IMR-90 (cell line): Measurements from ENCODE around the gene CEMP1. TPM values are rescaled to one million over a fixed set of nuclear protein-coding genes. Genes with fewer than 3 reads are reported as not detected.

Experiments
- ATAC-seq: fragments of 200-7000 bp; cut with Tn5 transposase; 2 replicates; pipeline ENCODE4 v1.9.1; 2020; ENCODE audit warnings: low read depth, mild to moderate bottlenecking, moderate library complexity
- BruUV-seq: library from RNA; stranded (reverse); fragments of 400-500 nt; replicated peaks from 2 replicates; lab custom pipeline; 2021; lab: Mats Ljungman, UMichigan
- CTCF ChIA-PET: fragments of 300-600 bp; formaldehyde crosslinking; extraction: SDS; loops from one replicate; lab custom pipeline; 2021; ENCODE audit warnings: antibody characterized with exemption; lab: Yijun Ruan, JAX
- POLR2A ChIA-PET: fragments of 300-600 bp; sonication (Branson Sonifier 250); formaldehyde crosslinking; loops from one replicate; lab custom pipeline; 2022; ENCODE audit warnings: antibody characterized with exemption; ENCODE audit not compliant: unreplicated experiment; lab: Charles Lee
- DNase-seq: peaks from one replicate; pipeline ENCODE4 v3.0.0; 2013
- H2AFZ ChIP-seq: replicated peaks from 2 replicates; pipeline ENCODE3; 2013; ENCODE audit warnings: low read length, mild to moderate bottlenecking; ENCODE audit not compliant: poor library complexity
- H2AK5ac ChIP-seq: 2 replicates; pipeline ENCODE4 v1.6.1; 2013; ENCODE audit warnings: low read depth, low read length, inconsistent platforms
- H2AK9ac ChIP-seq: replicated peaks from 2 replicates; pipeline ENCODE3; 2013; ENCODE audit warnings: mild to moderate bottlenecking, low read depth, low read length, moderate library complexity; ENCODE audit not compliant: poor library complexity
- H2BK120ac ChIP-seq: 2 replicates; pipeline ENCODE4 v1.6.1; 2013; ENCODE audit warnings: low read depth, low read length, inconsistent platforms
- H2BK15ac ChIP-seq: 3 replicates; pipeline ENCODE4 v1.6.1; 2013; ENCODE audit warnings: low read depth, low read length, inconsistent platforms
- H2BK20ac ChIP-seq: 2 replicates; pipeline ENCODE4 v1.6.1; 2013; ENCODE audit warnings: low read depth, mild to moderate bottlenecking, inconsistent platforms, low read length, moderate library complexity
- H2BK5ac ChIP-seq: 2 replicates; pipeline ENCODE4 v1.6.1; 2013; ENCODE audit warnings: mild to moderate bottlenecking, low read depth, low read length, inconsistent platforms; ENCODE audit not compliant: poor library complexity, severe bottlenecking
- H3K14ac ChIP-seq: replicated peaks from 2 replicates; pipeline ENCODE4 v1.6.1; 2013; ENCODE audit warnings: low read depth, low read length, inconsistent platforms
- H3K18ac ChIP-seq: 2 replicates; pipeline ENCODE4 v1.6.1; 2013; ENCODE audit warnings: low read depth, low read length, control low read depth
- H3K23ac ChIP-seq: 2 replicates; pipeline ENCODE4 v1.6.1; 2013; ENCODE audit warnings: low read depth, low read length, inconsistent platforms
- H3K27ac ChIP-seq: 2 replicates; pipeline ENCODE4 v1.5.1; 2013; ENCODE audit warnings: mild to moderate bottlenecking, control low read depth, low read length; ENCODE audit not compliant: insufficient read depth
- H3K27me3 ChIP-seq: 2 replicates; pipeline ENCODE4 v1.6.1; 2013; ENCODE audit warnings: low read length; ENCODE audit not compliant: control insufficient read depth, insufficient read depth
- H3K36me3 ChIP-seq: 2 replicates; pipeline ENCODE4 v1.6.1; 2013; ENCODE audit warnings: low read length, mixed read lengths; ENCODE audit not compliant: control insufficient read depth, insufficient read depth
- H3K4ac ChIP-seq: 2 replicates; pipeline ENCODE4 v1.6.1; 2013; ENCODE audit warnings: low read depth, low read length, inconsistent platforms
- H3K4me1 ChIP-seq: 2 replicates; pipeline ENCODE4 v1.6.1; 2013; ENCODE audit warnings: low read length, mixed read lengths; ENCODE audit not compliant: control insufficient read depth, insufficient read depth
- H3K4me2 ChIP-seq: 2 replicates; pipeline ENCODE4 v1.6.1; 2013; ENCODE audit warnings: low read depth, mild to moderate bottlenecking, control low read depth, low read length, moderate library complexity
- H3K4me3 ChIP-seq: 2 replicates; pipeline ENCODE4 v1.5.1; 2013; ENCODE audit warnings: low read depth, mild to moderate bottlenecking, control low read depth, low read length, moderate library complexity; ENCODE audit not compliant: insufficient read depth
- H3K56ac ChIP-seq: 2 replicates; pipeline ENCODE4 v1.6.1; 2013; ENCODE audit warnings: low read length, inconsistent platforms; ENCODE audit not compliant: insufficient read depth; ENCODE audit errors: extremely low read depth
- H3K79me1 ChIP-seq, 2 experiments: 2 replicates each; pipeline ENCODE4 v1.6.1; 2013; ENCODE audit warnings: low read length in 2 of 2, inconsistent platforms in 1 of 2, low read depth in 1 of 2
- H3K9ac ChIP-seq: 2 replicates; pipeline ENCODE4 v1.6.1; 2013; ENCODE audit warnings: low read depth, low read length, control low read depth
- H3K9me1 ChIP-seq: 2 replicates; pipeline ENCODE4 v1.6.1; 2013; ENCODE audit warnings: low read length, inconsistent platforms; ENCODE audit not compliant: insufficient read depth
- H3K9me3 ChIP-seq: 2 replicates; pipeline ENCODE4 v1.6.1; 2013; ENCODE audit warnings: low read length; ENCODE audit not compliant: control insufficient read depth, insufficient read depth
- H4K20me1 ChIP-seq: 2 replicates; pipeline ENCODE4 v1.6.1; 2013; ENCODE audit warnings: low read length, inconsistent platforms; ENCODE audit not compliant: insufficient read depth
- H4K5ac ChIP-seq: 2 replicates; pipeline ENCODE4 v1.6.1; 2013; ENCODE audit warnings: mild to moderate bottlenecking, low read depth, low read length, control low read depth
- H4K8ac ChIP-seq, 2 experiments: 2 replicates each; pipeline ENCODE4 v1.6.1; 2013; ENCODE audit warnings: low read depth in 2 of 2, low read length in 2 of 2, control low read depth in 1 of 2, inconsistent platforms in 1 of 2
- H4K91ac ChIP-seq: 2 replicates; pipeline ENCODE4 v1.6.1; 2013; ENCODE audit warnings: low read depth, low read length, inconsistent platforms; ENCODE audit not compliant: insufficient read depth
- CHD1 ChIP-seq: IDR thresholded peaks from 2 replicates; pipeline ENCODE4 v1.6.1; 2012; ENCODE audit warnings: low read depth, low read length, improper control_type of control experiment
- RFX5 ChIP-seq: IDR thresholded peaks from 2 replicates; pipeline ENCODE4 v1.8.0; 2012; ENCODE audit warnings: low read depth, mild to moderate bottlenecking, low read length, moderate library complexity
- WGBS, 2 experiments: methylation state at CpG; one replicate each; pipeline versions ENCODE4 v1.1.5 to v1.1.7; 2013; ENCODE audit warnings: missing lambda C conversion rate in 2 of 2; ENCODE audit not compliant: insufficient read length in 1 of 2; ENCODE audit errors: extremely low coverage in 2 of 2; 5-methylcytosine and 5-hydroxymethylcytosine counted together
- dilution Hi-C: fragments of 300-500 bp; cut with HindIII; formaldehyde crosslinking; loops from one replicate; pipeline ENCODE4 v1.14.3; 2018; ENCODE audit warnings: low sequenced_read_pairs; ENCODE audit not compliant: unreplicated experiment
- in situ Hi-C: fragments of 300-500 bp; cut with MboI; formaldehyde crosslinking; loops from 3 replicates; pipeline ENCODE4 v1.14.3; 2019; ENCODE audit warnings: low sequenced_read_pairs, inconsistent platforms, mixed read lengths
- intact Hi-C: fragments of 100-400 bp; cut with micrococcal nuclease; formaldehyde crosslinking; loops from 2 replicates; pipeline ENCODE4 v1.10.0; 2022
- polyA plus RNA-seq, 3 experiments: library from polyadenylated mRNA; depleted of rRNA; stranded (reverse); fragments of >200 nt; gene quantifications; 2 replicates each; pipeline ENCODE4 v1.2.3, GENCODE V29; 2012; ENCODE audit warnings: low replicate concordance in 1 of 3
- total RNA-seq: library from RNA; depleted of rRNA; stranded (reverse); fragments of >200 nt; gene quantifications from 2 replicates; pipeline ENCODE4 v1.2.3, GENCODE V29; 2012
- TF ChIP-seq, protein P1 (sequence below): fragments of 150-350 bp; IDR thresholded peaks from 2 replicates; pipeline ENCODE4 v1.6.1; 2017; ENCODE audit warnings: mild to moderate bottlenecking, antibody characterized with exemption, low read length, low read depth

The CEMP1 gene
- total and polyA plus RNA-seq, 2 of the 4 experiments (the other 2 are of a cell fraction) = not detected

DNA sequence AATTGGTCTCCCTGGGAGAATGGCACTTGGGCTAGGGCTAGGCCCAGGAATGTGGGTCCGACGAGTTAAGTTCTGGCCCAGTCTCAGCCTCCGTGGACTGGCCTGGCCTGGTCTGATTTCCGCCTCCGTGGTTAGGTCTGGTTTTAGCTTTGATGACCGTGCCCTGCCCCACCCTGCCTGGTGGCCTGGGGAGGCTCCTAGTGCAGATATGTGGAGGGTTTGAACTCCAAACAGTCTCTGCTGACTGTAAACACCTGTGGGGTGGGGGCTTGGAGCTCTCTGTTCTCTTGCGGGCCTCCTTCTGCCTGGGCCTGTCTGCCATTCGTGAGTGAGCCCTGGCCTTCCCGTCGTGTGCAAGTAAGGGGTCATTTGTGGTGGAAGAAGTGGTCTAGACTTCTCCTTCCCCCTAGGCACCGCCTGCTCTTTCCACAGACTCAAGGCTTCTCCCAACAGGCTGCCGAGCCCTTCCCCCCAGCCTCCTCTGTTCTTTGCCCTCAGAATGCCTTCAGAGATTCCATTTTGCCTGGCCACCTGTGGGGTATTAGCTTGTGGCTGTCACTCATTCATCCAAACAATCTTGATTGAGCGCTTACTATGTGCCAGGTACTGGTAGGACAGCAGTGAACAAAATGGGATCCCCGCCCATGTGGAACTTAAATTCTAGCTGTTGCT is 15.9 kb downstream of the CEMP1 start:
- Histone ChIP-seq H3K9me3 (no peaks in the 10 kb centered on the region), H3K79me1 (peaks cover 0 to 54% of the 10 kb centered on the region in 2 experiments; a peak in 3 of 4 replicates), H3K14ac (peak overlapping the region; percentile 76; the same call in 1 of the 2 replicates), H3K9ac (peak overlapping the region; percentile 77), H3K4me1 (peaks cover 19% of the 10 kb centered on the region), H3K27me3 (no peaks in the 10 kb centered on the region), H2AFZ (no peak overlapping the region), H3K4me2 (peak overlapping the region; percentile 83), H2BK15ac (no peak overlapping the region), H4K91ac (no peak overlapping the region), H3K56ac (no peak overlapping the region), H3K18ac (no peak overlapping the region), H4K8ac (no peak overlapping the region), H2AK9ac (peak overlapping the region; percentile 96), H2BK120ac (no peak overlapping the region), H2BK5ac (no peak overlapping the region), H2BK20ac (no peak overlapping the region), H3K23ac (peak overlapping the region; percentile 95), H3K27ac (peak overlapping the region; percentile 57), H3K9me1 (peaks cover 19% of the 10 kb centered on the region), H4K20me1 (peaks cover 57% of the 10 kb centered on the region), H2AK5ac (peak overlapping the region; percentile 88), H4K5ac (no peak overlapping the region), H3K4me3 (peak overlapping the region; percentile 93), H3K4ac (no peak overlapping the region), H3K36me3 (peaks cover 4% of the 10 kb centered on the region; the same call in 1 of the 2 replicates)
- intact Hi-C loops (no loop called here), in situ Hi-C loops (no loop called here), dilution Hi-C loops (no loop called here)
- no peak for DNase-seq
- ChIA-PET POLR2A (no interaction called here), CTCF (interaction anchor here (0.5 kb wide), 1 partner anchor 153 kb away, joined by 3 read pairs; no protein-coding TSS in a partner anchor)
- no peak for TF ChIP-seq CHD1
- no peak for TF ChIP-seq RFX5
- TF ChIP-seq, protein P1, sequence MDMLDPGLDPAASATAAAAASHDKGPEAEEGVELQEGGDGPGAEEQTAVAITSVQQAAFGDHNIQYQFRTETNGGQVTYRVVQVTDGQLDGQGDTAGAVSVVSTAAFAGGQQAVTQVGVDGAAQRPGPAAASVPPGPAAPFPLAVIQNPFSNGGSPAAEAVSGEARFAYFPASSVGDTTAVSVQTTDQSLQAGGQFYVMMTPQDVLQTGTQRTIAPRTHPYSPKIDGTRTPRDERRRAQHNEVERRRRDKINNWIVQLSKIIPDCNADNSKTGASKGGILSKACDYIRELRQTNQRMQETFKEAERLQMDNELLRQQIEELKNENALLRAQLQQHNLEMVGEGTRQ = no peak
- no TSS peak for BruUV-seq
- no CpG with 5 or more reads among the region's 14 CpGs for WGBS, 2 experiments
- ATAC-seq = no peak
